A375 (cell line): ENCODE measurements around the gene STC2. TPM values are rescaled to one million over a fixed set of nuclear protein-coding genes. Genes with fewer than 3 reads are reported as not detected.

ENCODE experiments used
- small RNA-seq: library from RNA; depleted of rRNA; stranded (forward); fragments of <200 nt; gene quantifications from one replicate; pipeline ENCODE3, GENCODE V24; 2014
- total RNA-seq: library from RNA; depleted of rRNA; stranded (reverse); fragments of >200 nt; shearing (Covaris generic); gene quantifications from 2 replicates; pipeline ENCODE4 v1.2.3, GENCODE V29; 2014; rRNA removed

The STC2 gene, protein sequence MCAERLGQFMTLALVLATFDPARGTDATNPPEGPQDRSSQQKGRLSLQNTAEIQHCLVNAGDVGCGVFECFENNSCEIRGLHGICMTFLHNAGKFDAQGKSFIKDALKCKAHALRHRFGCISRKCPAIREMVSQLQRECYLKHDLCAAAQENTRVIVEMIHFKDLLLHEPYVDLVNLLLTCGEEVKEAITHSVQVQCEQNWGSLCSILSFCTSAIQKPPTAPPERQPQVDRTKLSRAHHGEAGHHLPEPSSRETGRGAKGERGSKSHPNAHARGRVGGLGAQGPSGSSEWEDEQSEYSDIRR
- 31.2 and 46.0 TPM in 2 replicates for total RNA-seq

DNA sequence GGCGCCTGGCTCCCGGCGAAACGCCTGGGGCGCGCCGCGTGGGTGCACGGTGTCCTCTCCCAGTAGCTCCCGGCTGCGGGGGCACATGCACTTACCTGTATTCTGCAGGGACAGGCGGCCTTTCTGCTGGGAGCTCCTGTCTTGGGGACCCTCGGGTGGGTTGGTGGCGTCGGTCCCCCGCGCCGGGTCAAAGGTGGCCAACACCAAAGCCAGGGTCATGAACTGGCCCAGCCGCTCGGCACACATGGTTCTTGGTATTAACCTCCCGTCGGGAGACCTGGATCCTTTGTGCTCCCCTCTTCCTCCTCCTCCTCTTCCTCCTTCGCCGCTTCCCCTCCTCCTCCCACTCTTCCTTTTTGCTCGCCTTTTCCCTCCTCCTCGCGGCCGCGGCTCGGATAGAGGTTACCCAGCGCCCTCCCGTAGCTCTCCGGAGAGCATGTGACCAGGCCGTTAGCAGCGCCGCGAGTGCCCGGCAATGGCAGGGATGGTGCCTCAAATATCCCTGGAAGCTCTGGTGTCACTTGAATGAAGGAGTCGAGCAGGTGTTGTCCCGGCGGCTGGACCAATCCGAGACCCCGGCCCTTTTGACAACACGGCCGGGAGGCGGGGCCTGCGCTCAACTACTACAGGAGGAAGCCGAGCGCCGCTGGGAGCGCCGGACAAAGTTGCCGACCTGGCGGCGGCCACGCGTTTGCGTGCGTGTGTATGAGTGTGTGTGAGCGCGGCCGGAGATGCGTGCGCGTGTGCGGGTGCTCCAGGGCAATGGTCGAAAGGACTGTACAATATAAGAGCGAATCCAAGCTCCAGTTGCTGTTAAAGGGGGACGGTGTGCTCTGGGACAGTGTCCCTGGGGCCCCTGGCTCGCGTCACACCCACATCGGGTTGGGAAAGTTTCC is at the start of gene STC2:
Gene STC2 (minus strand): TSS at position 467 of the 896 bp plus-strand sequence. CDS start 221 bp downstream, at position 246.

Small RNAs within 50 kb of the gene (small RNA-seq; reads per million reads assigned to genes)
- not detected for gene MIR8056
- not detected for gene RNA5SP200
- not detected for gene RNU6-500P

Other genes with a start within 250 kb of the STC2 start
- 27.1 and 28.2 TPM in 2 replicates for gene BNIP1, start 183.9 kb downstream of the STC2 start, total RNA-seq
- 35.8 and 50.6 TPM in 2 replicates for gene NKX2-5, start 93.2 kb downstream of the STC2 start, total RNA-seq